ENCODE measurements around the gene SLC13A5.

GRCh38 chr17:6677946-6678345 lies 35.2 kb downstream of the SLC13A5 start:
- no peak for TF ChIP-seq CTCF (conservative IDR thresholded peaks at IDR 0.05 in 1 of 2, IDR thresholded peaks at IDR 0.05 in 1 of 2; ENCODE audit: extremely low read depth in 1 of 2, insufficient read depth in 1 of 2, low read depth in 1 of 2, low read length in 2 of 2)
- no peak for TF ChIP-seq EZH2 (IDR thresholded peaks at IDR 0.05; ENCODE audit: borderline replicate concordance, low read length)
